Non-pigmented ciliary epithelial cell (primary cell): ENCODE results near the gene SGIP1.
"Not testable (repeated sequence)": the region's sequence is repeated elsewhere in the genome, so short reads cannot be mapped to it uniquely, and the experiment has no call there.

Source experiments
- DNase-seq: peaks from one replicate; pipeline ENCODE4 v3.0.0-alpha.2; 2010; ENCODE audit warnings: low read depth

The SGIP1 gene

DNA sequence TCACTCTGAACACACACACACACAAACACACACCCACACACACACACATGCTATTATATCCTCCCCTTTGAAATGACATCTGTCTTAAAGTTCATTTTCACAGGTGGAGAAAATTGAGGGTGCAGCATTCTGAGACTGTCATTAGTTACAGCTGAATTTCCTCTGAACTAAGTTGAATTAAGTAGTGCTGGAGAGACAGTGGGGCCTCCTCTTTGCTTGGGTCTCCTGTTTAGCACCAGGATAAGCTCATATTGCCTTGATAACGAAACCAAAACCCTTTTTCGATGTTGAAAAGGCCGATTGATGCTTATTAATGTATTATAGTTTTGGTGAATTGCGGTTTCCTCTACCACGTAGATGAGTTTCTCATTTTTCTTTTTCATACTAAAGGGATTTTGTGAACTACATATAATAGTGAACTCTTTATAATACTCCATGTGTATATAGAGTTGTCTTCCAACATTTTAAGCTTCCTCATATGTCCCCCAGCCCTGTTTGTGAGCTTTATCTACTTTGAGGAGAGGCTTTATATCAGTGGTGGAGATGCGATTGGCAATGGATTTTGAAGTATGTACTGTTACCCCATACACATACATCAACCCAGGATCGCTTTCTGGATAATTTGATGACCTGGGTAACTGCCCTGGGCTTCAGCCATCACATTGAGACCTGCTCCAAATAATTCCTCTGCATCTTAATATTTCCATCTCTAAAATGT is 235.7 kb downstream of the SGIP1 start:
- DNase-seq, result no peak

DNA sequence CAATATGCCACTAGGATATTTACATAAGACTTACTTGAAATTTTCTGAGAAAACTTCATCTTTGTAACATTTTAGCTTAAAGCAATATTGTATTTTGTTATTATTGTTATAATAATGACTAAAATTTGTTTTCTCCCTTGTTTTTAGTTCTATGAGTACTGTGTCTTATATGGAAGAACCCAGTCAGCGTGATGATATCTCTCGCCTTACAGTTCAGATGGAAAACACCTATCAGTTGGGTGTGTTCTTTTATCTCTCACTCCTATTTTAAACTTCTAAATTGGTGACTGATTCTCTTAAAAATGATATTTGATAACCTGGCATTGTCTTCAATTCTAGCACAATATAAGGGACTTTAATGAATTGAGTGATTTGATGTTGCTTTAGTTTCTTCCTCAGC is 236.3 kb downstream of the SGIP1 start:
- DNase-seq, result no peak

DNA sequence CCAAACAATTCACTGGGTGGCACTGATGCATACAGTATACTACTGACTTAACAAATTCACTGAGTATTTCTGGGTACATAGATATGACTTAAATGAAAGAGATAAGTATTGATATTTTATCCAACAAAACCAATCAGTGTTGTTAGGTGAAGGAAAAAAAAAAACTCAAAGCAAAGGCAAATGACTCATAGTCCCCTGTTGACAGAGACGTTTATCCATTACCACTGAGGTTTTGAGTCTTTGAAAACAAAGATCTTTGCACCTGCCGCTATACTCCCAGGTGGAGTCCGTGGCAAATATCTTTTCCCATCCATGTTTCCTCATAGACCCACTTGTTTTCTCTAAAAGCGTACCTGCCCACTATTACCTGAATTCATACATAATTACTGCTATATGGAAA is 236.7 kb downstream of the SGIP1 start:
- DNase-seq, result no peak

DNA sequence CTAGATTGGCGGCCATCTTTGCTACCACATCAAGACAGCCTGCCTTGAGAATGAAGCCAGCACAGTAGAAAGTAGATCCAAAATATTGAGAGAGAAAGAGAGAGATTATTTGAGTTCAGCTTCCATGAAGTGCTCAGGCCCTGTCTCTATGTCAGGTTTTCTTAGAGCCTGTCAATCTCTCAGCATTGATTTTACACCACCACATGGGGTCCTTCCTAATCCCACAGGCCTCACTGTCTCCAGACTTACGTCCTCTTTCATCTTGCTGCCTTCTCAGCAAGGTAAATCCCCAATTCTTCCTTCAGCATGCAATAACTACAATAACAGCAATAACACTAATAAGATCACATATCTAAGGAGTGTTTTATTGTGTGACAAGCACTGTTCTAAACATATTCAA is 239.3 kb downstream of the SGIP1 start:
- no peak for DNase-seq

DNA sequence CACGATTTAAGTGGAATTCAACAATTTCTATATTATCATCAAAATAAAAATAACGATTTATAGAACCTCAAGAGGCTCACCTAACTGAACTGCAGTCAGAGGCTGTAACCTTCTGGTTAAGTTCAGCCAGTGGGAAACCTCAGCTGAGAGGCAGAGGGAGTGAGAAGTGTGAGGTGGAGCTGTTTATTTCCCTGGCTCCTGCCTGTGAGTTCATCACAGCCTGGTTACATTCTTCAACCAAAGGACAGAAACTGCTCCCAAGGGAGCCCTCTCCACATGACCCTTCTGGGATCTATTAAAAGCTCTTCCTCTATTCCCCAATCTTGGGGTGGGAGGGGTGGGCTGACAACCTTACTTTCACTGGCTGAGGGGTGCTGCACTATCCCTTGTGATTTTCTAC is 240.5 kb downstream of the SGIP1 start:
- no peak for DNase-seq

DNA sequence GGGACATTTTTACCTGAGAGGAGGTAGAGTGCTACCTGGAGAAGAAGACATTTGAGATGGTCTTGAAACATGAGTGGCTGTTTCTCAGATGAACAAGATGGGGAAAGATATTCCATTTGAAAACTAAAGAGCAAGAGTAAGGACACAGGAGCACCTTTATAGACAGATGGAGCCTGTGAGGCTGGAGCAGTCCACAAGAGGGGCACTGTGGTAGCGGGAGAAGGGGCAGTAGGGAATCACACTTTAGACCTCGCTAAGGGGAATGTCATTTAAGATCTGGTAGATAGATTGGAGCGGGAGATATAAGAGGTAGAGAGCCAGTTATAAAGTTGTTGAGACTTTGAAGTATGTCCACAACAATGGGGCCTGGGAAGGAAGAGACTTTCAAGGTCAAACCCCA is 241.7 kb downstream of the SGIP1 start:
- DNase-seq, result no peak

DNA sequence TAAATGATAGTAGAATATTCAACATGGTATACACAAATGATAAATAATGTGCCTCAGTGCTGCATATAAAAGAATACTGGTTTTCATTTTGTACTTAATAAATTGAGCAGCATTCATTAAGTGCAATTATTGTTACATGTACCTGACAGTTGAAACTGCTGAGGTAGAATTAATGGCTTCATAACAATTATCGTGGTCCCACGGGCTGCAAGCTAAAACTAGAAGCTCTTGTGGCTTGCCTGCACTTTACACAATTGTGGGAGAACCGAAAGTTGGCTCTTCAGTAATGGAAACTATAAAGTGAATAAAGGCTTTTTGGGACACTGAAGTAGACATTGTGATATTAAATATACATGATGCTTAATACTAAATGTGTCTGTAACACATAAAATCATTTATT is 243.9 kb downstream of the SGIP1 start:
- no peak for DNase-seq

DNA sequence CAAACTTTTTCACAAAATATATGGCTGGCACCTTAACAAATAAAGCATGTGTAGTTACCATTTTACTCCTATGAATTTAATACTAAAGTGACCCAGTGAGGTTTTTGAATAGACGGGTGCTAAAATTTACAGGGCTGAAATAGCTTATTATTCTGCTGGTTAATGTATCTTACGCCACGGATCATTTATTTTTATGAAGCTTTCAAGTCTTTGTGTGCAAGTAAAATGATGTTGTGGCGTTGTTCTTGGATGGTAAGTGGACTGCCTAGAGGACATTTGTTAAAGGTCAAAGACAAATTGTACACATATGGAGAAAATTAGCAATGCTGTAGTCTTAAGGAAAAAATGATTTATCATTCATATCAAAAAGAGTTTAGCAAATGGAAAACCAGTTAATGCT is 244.3 kb downstream of the SGIP1 start:
- DNase-seq, result no peak

DNA sequence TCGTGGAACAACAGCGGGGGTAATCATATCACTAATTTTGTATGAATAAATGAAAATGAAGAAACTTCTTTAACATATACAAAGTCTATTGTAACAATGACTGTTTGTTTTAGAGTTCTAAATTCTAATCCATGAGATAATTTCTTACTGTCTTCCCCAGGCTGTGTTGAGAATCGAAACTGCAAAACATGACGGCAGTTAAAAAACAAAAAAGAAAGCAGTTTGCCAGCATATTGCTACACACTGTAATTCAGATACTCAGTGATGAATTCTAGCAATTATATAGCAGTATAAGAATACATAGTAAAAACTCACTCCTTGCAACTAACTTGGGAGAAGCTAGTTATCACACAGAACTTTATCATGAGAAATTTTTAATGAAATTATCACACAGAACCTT is 245.0 kb downstream of the SGIP1 start:
- DNase-seq, result no peak

DNA sequence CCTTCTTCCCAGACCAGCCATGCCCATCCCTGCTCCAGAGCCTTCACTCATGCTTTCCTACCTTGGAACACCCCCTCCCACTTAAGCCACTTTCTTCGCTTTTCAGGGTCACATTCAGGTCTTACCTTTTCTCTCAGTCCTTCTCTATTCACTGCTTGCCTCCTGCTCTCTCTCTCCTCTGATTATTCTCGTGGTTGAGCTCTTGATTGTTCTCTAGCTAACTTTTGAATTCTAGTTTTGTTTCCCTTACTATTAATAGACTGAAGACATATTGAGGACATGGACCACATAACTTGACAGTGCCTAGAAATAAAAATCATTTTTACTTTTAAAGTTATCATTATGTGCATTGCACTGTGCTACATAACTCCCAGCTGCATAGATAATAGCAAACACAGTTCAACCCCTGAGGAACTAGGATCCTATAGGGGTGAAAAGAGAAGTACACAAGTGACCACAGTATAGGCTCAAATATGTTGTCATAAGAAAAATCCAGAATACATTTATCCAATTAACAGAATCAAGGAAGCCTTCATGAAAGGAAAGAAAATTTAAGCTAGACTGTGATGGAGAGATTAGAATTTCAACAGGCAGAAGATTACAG is 245.6 kb downstream of the SGIP1 start:
- no peak for DNase-seq

DNA sequence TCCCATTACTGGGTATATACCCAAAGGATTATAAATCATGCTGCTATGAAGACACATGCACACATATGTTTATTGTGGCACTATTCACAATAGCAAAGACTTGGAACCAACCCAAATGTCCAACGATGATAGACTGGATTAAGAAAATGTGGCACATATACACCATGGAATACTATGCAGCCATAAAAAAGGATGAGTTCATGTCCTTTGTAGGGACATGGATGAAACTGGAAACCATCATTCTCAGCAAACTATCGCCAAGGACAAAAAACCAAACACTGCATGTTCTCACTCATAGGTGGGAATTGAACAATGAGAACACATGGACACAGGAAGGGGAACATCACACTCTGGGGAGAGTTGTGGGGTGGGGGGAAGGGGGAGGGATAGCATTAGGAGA is 251.8 kb downstream of the SGIP1 start:
- DNase-seq, result not testable (repeated sequence)

DNA sequence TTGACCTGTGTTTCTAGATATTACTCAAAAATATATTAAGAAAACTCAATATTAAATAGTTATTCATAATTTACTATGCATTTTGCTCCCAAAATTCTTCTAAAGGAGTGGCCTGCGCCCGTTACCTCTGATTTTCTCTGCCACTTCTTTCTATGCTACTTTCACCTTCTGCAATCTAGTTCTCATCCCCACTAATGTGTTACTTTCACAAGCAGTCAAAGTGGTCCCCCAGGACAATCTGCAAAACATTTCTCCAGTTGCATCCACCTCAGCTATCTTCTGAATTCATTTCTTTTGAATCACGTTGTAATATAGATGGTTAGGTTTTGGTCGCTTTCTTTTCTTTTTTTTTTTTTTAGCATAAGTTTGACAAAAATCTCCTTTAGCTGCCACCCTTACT is 253.7 kb downstream of the SGIP1 start:
- DNase-seq, result no peak

DNA sequence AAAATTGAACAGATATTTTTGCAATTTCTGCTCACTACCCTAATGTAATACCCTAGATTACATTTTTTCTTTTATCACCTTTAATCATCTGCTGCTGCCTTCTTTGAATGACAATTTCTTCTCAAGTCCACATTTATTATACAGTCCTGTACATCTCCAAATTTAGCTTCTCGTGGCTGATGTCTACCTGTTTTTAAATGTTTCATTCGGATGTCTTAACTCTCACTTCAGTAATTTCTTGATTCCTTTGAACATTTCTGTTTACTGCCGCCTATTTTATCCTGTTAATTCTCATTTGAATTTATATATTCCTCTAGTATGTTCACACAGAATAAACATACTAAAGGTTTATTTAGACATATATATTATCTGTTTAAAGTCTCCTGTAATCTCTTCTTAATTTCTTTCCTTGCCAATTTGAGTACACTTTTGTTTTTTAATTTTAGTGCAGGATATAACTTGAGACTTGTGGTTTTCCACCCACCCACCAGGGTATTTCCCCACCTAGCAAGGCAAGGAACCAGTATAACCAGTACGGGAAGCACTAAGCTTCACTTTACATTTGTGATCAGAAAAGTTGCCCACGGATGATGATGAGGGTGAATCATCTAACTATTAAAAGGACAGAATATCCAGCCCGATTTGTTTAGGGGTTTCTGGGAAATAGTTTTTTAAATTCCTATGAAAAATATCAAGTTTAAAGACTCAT is 254.4 kb downstream of the SGIP1 start:
- DNase-seq, result no peak

DNA sequence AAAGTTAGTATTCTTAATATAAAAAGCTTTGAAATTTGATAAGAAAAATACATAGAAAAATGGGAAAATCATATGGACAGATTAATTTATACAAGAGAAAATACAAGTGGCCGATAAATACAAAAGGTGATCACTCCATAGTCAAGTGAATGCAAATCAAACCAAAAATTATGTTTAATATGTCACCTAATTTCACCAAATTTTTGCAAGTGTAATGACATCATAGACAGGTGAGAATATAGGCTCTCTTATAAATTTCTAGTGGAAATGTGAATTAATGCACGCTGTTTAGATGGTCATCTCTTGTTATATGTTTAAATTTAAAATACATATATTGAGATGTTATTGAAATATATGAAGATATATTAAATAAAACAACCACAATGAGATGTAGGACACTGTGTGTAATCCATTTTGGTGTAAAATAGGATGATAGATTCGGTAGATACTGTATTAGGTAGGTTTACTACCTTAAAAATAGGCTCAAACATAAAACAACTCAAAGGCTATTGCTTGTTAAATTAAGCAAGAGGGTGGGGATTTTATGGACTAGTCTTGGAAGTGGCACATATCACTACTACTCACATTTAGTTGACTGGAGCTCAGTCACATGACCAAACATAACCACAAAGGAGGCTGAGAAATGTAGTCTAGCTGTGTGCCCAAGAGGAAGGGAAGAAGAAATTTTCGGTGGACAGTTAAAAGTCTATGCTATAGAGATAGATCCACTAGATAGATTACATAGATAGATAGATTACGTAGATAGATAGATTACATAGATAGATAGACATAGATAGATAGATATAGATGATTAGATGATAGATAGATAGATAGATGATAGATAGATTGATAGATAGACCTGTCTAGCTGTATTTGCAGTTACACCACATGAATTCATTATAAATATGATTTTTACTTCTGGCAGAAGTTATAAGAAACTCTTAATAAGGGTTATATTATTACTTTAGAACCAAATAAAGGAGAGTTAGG is 258.0 kb downstream of the SGIP1 start:
- no peak for DNase-seq

DNA sequence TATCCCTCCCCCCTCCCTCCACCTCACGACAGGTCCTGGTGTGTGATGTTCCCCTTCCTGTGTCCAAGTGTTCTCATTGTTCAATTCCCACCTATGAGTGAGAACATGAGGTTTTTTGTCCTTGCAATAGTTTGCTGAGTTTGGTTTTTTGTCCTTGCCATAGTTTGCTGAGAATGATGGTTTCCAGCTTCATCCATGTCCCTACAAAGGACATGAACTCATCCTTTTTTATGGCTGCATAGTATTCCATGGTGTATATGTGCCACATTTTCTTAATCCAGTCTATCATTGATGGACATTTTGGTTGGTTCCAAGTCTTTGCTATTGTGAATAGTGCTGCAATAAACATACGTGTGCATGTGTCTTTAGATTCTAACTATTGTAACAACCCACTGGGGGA is 261.9 kb downstream of the SGIP1 start:
- DNase-seq, result not testable (repeated sequence)
